ENCODE measurements around the gene IL17RE. TPM values are rescaled to one million over a fixed set of nuclear protein-coding genes. Genes with fewer than 3 reads are reported as not detected.
A peak's percentile ranks its signal among the peaks of the same experiment; 100 is the strongest.

IL17RE gene
- total RNA-seq, 1 experiment from 2014 or later, result 0.81 TPM

- peak; percentile 44 for DNase-seq (ENCODE audit: low spot score)
Observed at GRCh38 chr3:9951962-9952805, 49.5 kb downstream of the IL17RE start, which contains the start of gene PRRT3. TSS of gene PRRT3 (minus strand) at chr3:9952408. CDS start at chr3:9950115, 2,293 bp downstream.

- no peak for DNase-seq (ENCODE audit: low spot score)
Observed at GRCh38 chr3:9955067-9955502, 52.4 kb downstream of the IL17RE start.

- DNase-seq (ENCODE audit: low spot score), result no peak
Observed at GRCh38 chr3:9955611-9956352, 53.1 kb downstream of the IL17RE start.

GRCh38 chr3:9957214-9957613, 54.6 kb downstream of the IL17RE start:
- DNase-seq (ENCODE audit: low spot score), result no peak

- no peak for DNase-seq (ENCODE audit: low spot score)
Observed at GRCh38 chr3:9965200-9965875, 62.7 kb downstream of the IL17RE start.

Other genes with a start within 250 kb of the IL17RE start
- gene CPNE9, start 199.0 kb upstream of the IL17RE start, total RNA-seq (2014; rRNA removed; shearing (Covaris generic)), result not detected in 2 replicates
- gene BRPF1, start 171.1 kb upstream of the IL17RE start, total RNA-seq (2014; rRNA removed; shearing (Covaris generic)), result 13.8 and 18.4 TPM in 2 replicates
- 27.5 and 37.9 TPM in 2 replicates for gene OGG1, start 152.9 kb upstream of the IL17RE start, total RNA-seq (2014; rRNA removed; shearing (Covaris generic))
- 78.3 and 82.6 TPM in 2 replicates for gene CAMK1, start 132.9 kb upstream of the IL17RE start, total RNA-seq (2014; rRNA removed; shearing (Covaris generic))
- 150 and 167 TPM in 2 replicates for gene TADA3, start 110.4 kb upstream of the IL17RE start, total RNA-seq (2014; rRNA removed; shearing (Covaris generic))
- gene ARPC4, start 109.8 kb upstream of the IL17RE start, total RNA-seq (2014; rRNA removed; shearing (Covaris generic)), result 196 and 274 TPM in 2 replicates
- 10.2 and 15.6 TPM in 2 replicates for gene TTLL3, start 92.6 kb upstream of the IL17RE start, total RNA-seq (2014; rRNA removed; shearing (Covaris generic))
- gene RPUSD3, start 58.8 kb upstream of the IL17RE start, total RNA-seq (2014; rRNA removed; shearing (Covaris generic)), result 50.4 and 56.3 TPM in 2 replicates
- not detected in 2 replicates for gene CIDEC, start 22.6 kb upstream of the IL17RE start, total RNA-seq (2014; rRNA removed; shearing (Covaris generic))
- 40.5 and 56.0 TPM in 2 replicates for gene JAGN1, start 12.2 kb upstream of the IL17RE start, total RNA-seq (2014; rRNA removed; shearing (Covaris generic))
- gene IL17RC, start 14.2 kb downstream of the IL17RE start, total RNA-seq (2014; rRNA removed; shearing (Covaris generic)), result 50.6 and 58.7 TPM in 2 replicates
- 14.5 and 16.1 TPM in 2 replicates for gene CRELD1, start 31.0 kb downstream of the IL17RE start, total RNA-seq (2014; rRNA removed; shearing (Covaris generic))
- 3.4 and 4.2 TPM in 2 replicates for gene PRRT3, start 49.6 kb downstream of the IL17RE start, total RNA-seq (2014; rRNA removed; shearing (Covaris generic))
- gene EMC3, start 84.0 kb downstream of the IL17RE start, total RNA-seq (2014; rRNA removed; shearing (Covaris generic)), result 108 and 130 TPM in 2 replicates
- gene FANCD2, start 123.6 kb downstream of the IL17RE start, total RNA-seq (2014; rRNA removed; shearing (Covaris generic)), result 36.1 and 41.3 TPM in 2 replicates
- not detected in 2 replicates for gene FANCD2OS, start 205.4 kb downstream of the IL17RE start, total RNA-seq (2014; rRNA removed; shearing (Covaris generic))
- gene BRK1, start 212.8 kb downstream of the IL17RE start, total RNA-seq (2014; rRNA removed; shearing (Covaris generic)), result 133 and 146 TPM in 2 replicates
- gene VHL, start 238.9 kb downstream of the IL17RE start, total RNA-seq (2014; rRNA removed; shearing (Covaris generic)), result 35.1 and 42.6 TPM in 2 replicates

Measured in A172 (cell line).